Breast epithelium (tissue), 4 donors: ENCODE data around the gene FZD7. TPM values are rescaled to one million over a fixed set of nuclear protein-coding genes. Genes with fewer than 3 reads are reported as not detected.
A peak's percentile ranks its signal among the peaks of the same experiment; 100 is the strongest.

Experiments used
- DNase-seq, 2 donors: peaks; one replicate each; pipeline ENCODE4 v3.0.0-alpha.2; 2019; ENCODE audit warnings: low spot score in 2 of 2
- H3K27ac ChIP-seq, 2 donors: fragments of 200-600 bp; sonication (generic) in 1 of 2; one replicate each; pipeline ENCODE4 v1.5.1; 2016 to 2019; ENCODE audit warnings: mild to moderate bottlenecking in 1 of 2
- H3K27me3 ChIP-seq, 2 donors: fragments of 200-600 bp; sonication (generic) in 1 of 2; one replicate each; pipeline versions ENCODE4 v1.5.1 to v1.6.0; 2017 to 2019; ENCODE audit warnings: control low read depth in 1 of 2, mild to moderate bottlenecking in 1 of 2
- H3K36me3 ChIP-seq: fragments of 200-600 bp; one replicate; pipeline ENCODE4 v1.5.1; 2019
- H3K4me1 ChIP-seq, 2 donors: fragments of 200-600 bp; sonication (generic); one replicate each; pipeline ENCODE4 v1.5.1; 2016 to 2019; ENCODE audit warnings: control low read depth in 1 of 2
- H3K4me3 ChIP-seq, 3 donors: fragments of 200-600 bp; sonication (generic); 1 replicate in 2 of 3; 2 replicates in 1 of 3; pipeline ENCODE4 v1.5.1; 2016 to 2019; ENCODE audit warnings: mild to moderate bottlenecking in 3 of 3, moderate library complexity in 2 of 3
- H3K9me3 ChIP-seq, 2 donors: fragments of 200-600 bp; sonication (generic) in 1 of 2; one replicate each; pipeline ENCODE4 v1.5.1; 2016 to 2019; ENCODE audit warnings: control low read depth in 1 of 2
- POLR2A ChIP-seq: fragments of 450-650 bp; IDR thresholded peaks from one replicate; pipeline ENCODE4 v1.6.1; 2016; ENCODE audit warnings: antibody characterized with exemption, mild to moderate bottlenecking, moderate library complexity
- POLR2AphosphoS5 ChIP-seq, 3 donors: sonication (generic); formaldehyde crosslinking; IDR thresholded peaks; one replicate each; pipeline ENCODE4 v1.6.1; 2017; ENCODE audit warnings: antibody characterized with exemption in 3 of 3
- intact Hi-C: fragments of 100-400 bp; cut with DNase I; formaldehyde crosslinking; loops from one replicate; pipeline ENCODE4 v1.15.1; 2023; ENCODE audit warnings: low total_unique reads
- total RNA-seq, 3 donors: library from RNA; depleted of rRNA; stranded (reverse); fragments of >200 nt; gene quantifications; one replicate each; pipeline ENCODE4 v1.1.0, GENCODE V29; 2016
- TF ChIP-seq, protein P1 (sequence below), 3 donors: fragments of 450-650 bp; IDR thresholded peaks; one replicate each; pipeline ENCODE4 v1.5.1; 2016 to 2017; ENCODE audit warnings: antibody characterized with exemption in 3 of 3, mild to moderate bottlenecking in 3 of 3, moderate library complexity in 3 of 3

The FZD7 gene
- total RNA-seq, 3 donors from 2014 or later = 12.5 to 41.4 (median 26.5) TPM

GRCh38 chr2:201996679-201997314 lies 36.9 kb upstream of the FZD7 start:
- DNase-seq = no peak
- no peaks in the 10 kb centered on the region for H3K27me3 ChIP-seq
- no peaks in the 10 kb centered on the region for H3K4me1 ChIP-seq
- H3K9me3 ChIP-seq = no peaks in the 10 kb centered on the region
- TF ChIP-seq, protein P1, sequence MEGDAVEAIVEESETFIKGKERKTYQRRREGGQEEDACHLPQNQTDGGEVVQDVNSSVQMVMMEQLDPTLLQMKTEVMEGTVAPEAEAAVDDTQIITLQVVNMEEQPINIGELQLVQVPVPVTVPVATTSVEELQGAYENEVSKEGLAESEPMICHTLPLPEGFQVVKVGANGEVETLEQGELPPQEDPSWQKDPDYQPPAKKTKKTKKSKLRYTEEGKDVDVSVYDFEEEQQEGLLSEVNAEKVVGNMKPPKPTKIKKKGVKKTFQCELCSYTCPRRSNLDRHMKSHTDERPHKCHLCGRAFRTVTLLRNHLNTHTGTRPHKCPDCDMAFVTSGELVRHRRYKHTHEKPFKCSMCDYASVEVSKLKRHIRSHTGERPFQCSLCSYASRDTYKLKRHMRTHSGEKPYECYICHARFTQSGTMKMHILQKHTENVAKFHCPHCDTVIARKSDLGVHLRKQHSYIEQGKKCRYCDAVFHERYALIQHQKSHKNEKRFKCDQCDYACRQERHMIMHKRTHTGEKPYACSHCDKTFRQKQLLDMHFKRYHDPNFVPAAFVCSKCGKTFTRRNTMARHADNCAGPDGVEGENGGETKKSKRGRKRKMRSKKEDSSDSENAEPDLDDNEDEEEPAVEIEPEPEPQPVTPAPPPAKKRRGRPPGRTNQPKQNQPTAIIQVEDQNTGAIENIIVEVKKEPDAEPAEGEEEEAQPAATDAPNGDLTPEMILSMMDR (IDR thresholded peaks at IDR 0.05) = no peak
- TF ChIP-seq POLR2A (no peak), POLR2AphosphoS5 (IDR thresholded peaks at IDR 0.05) (no peak)
- no peaks in the 10 kb centered on the region for H3K36me3 ChIP-seq
- H3K27ac ChIP-seq = peak overlapping the region; percentile 88 to 94
- intact Hi-C loops = no loop called here
- H3K4me3 ChIP-seq = peak overlapping the region in 1 of 3 donors; percentile 4

GRCh38 chr2:201999279-201999678 lies 34.4 kb upstream of the FZD7 start:
- intact Hi-C loops = no loop called here
- no peak for DNase-seq
- H3K4me1 ChIP-seq = no peaks in the 10 kb centered on the region
- no peaks in the 10 kb centered on the region for H3K9me3 ChIP-seq
- no peak overlapping the region for H3K4me3 ChIP-seq
- H3K27ac ChIP-seq = no peak overlapping the region
- no peak for TF ChIP-seq POLR2AphosphoS5 (IDR thresholded peaks at IDR 0.05)
- TF ChIP-seq, protein P1 (IDR thresholded peaks at IDR 0.05) = no peak
- no peaks in the 10 kb centered on the region for H3K27me3 ChIP-seq
- no peaks in the 10 kb centered on the region for H3K36me3 ChIP-seq

GRCh38 chr2:202001826-202002225 lies 31.8 kb upstream of the FZD7 start:
- H3K27me3 ChIP-seq = no peaks in the 10 kb centered on the region
- TF ChIP-seq POLR2A (no peak), POLR2AphosphoS5 (IDR thresholded peaks at IDR 0.05) (no peak)
- TF ChIP-seq, protein P1 (IDR thresholded peaks at IDR 0.05) = no peak
- intact Hi-C loops = loop anchor here (2.0 kb wide), 1 partner anchor 21 kb away; no protein-coding TSS in a partner anchor
- H3K36me3 ChIP-seq = no peaks in the 10 kb centered on the region
- no peak overlapping the region for H3K27ac ChIP-seq
- no peak overlapping the region for H3K4me3 ChIP-seq
- no peaks in the 10 kb centered on the region for H3K9me3 ChIP-seq
- H3K4me1 ChIP-seq = no peaks in the 10 kb centered on the region
- no peak for DNase-seq

DNA sequence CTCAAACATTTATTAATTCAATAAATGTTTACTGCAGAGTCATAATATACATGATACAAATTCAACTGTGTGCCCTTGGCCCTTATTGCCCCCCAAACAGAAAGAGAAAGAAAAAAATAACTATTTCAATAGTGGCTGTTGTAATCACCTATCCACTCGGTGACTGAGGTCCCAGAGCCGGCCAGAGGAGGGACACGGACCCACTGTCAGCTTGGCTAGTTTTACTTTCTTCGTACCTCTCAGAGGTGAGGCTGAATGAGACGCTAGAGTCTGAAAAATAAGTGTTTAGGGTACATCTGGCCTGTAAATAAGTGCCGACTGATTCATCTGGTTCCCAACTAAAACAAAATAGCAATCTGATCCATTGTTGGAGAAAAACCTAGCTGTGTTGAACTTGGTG lies 31.3 kb upstream of the FZD7 start:
- Histone ChIP-seq H3K27me3 (no peaks in the 10 kb centered on the region), H3K36me3 (no peaks in the 10 kb centered on the region), H3K27ac (no peak overlapping the region), H3K9me3 (no peaks in the 10 kb centered on the region), H3K4me1 (no peaks in the 10 kb centered on the region), H3K4me3 (no peak overlapping the region)
- intact Hi-C loops = loop anchor here (2.0 kb wide), 1 partner anchor 22 kb away; no protein-coding TSS in a partner anchor
- no peak for TF ChIP-seq POLR2AphosphoS5 (IDR thresholded peaks at IDR 0.05)
- TF ChIP-seq POLR2A = no peak
- TF ChIP-seq, protein P1 (IDR thresholded peaks at IDR 0.05) = no peak
- DNase-seq = no peak

DNA sequence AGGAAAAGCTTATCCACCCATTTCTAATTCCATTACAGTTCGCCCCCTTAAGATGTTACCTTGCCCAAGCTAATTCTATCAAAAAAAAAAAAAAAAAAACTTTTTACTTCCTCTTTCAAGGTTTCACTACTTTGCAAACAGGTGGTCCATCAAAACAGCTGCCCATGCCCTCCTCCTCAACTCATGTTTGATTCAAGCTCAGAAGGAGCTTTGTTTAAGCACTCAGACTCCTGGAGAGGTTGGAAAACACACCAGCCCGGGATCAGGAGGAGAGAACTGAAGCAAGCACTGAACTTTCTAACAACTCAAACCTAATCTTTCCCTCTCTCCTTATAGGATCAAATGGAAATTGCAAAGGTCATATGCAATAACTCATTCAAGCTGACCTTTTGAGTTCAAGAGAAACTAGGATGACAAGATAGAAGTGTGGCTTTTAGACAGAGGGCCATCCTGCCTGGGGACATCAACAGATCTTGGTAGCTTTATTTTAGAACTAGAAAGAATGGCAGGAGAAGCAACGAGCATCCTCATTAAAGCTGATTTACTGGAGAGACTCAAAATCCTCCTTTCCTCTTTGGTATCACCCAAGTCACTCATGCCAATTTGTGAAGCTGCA lies 28.3 kb upstream of the FZD7 start:
- intact Hi-C loops = no loop called here
- no peaks in the 10 kb centered on the region for H3K27me3 ChIP-seq
- H3K4me1 ChIP-seq = no peaks in the 10 kb centered on the region
- no peaks in the 10 kb centered on the region for H3K9me3 ChIP-seq
- H3K4me3 ChIP-seq = no peak overlapping the region
- DNase-seq = no peak
- TF ChIP-seq POLR2A = no peak
- TF ChIP-seq POLR2AphosphoS5 (IDR thresholded peaks at IDR 0.05) = no peak
- TF ChIP-seq, protein P1 (IDR thresholded peaks at IDR 0.05) = no peak
- H3K27ac ChIP-seq = no peak overlapping the region
- H3K36me3 ChIP-seq = no peaks in the 10 kb centered on the region
